ENCODE data around the gene NAA80.

DNA sequence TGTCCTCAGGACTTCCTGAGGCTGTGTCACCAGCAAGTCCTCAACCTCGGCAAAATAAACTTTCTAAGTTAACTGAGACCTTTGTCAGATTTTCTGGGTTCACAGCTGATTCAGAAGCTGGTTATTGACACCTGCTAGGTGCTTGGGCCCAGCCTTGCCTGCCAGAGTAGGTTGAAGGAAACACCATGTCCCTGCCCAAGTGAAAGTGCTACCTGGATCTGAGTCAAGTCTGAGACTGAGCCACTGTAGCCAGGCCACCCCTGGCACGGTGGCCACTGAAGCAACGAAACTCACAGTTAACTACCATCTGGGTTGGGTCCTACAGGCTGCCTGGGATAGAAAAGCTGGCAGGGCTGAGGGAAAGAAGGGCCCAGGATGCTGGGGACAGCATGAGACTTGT, 15.1 kb upstream of the NAA80 start:
- TF ChIP-seq, protein P1, sequence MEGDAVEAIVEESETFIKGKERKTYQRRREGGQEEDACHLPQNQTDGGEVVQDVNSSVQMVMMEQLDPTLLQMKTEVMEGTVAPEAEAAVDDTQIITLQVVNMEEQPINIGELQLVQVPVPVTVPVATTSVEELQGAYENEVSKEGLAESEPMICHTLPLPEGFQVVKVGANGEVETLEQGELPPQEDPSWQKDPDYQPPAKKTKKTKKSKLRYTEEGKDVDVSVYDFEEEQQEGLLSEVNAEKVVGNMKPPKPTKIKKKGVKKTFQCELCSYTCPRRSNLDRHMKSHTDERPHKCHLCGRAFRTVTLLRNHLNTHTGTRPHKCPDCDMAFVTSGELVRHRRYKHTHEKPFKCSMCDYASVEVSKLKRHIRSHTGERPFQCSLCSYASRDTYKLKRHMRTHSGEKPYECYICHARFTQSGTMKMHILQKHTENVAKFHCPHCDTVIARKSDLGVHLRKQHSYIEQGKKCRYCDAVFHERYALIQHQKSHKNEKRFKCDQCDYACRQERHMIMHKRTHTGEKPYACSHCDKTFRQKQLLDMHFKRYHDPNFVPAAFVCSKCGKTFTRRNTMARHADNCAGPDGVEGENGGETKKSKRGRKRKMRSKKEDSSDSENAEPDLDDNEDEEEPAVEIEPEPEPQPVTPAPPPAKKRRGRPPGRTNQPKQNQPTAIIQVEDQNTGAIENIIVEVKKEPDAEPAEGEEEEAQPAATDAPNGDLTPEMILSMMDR (conservative IDR thresholded peaks at IDR 0.05; ENCODE audit: low read length): no peak
- no peak for TF ChIP-seq EZH2phosphoT487 (IDR thresholded peaks at IDR 0.05; ENCODE audit: borderline replicate concordance)

Measured in Loucy (cell line).